Calu3 (cell line): Measurements from ENCODE around the gene SLC9A7. TPM values are rescaled to one million over a fixed set of nuclear protein-coding genes. Genes with fewer than 3 reads are reported as not detected.

Experiments
- BruUV-seq: library from RNA; stranded (reverse); fragments of 400-500 nt; replicated peaks from 2 replicates; lab custom pipeline; 2021; lab: Mats Ljungman, UMichigan
- CTCF ChIA-PET: fragments of 300-600 bp; sonication (Branson Sonifier 250); formaldehyde crosslinking; loops from one replicate; lab custom pipeline; 2022; ENCODE audit warnings: antibody characterized with exemption; lab: Charles Lee
- DNase-seq: peaks from one replicate; pipeline ENCODE4 v3.0.0; 2022
- H3K27ac Mint-ChIP-seq: one replicate; pipeline ENCODE4 v1.8.0; 2022; ENCODE audit warnings: mixed read lengths; ENCODE audit not compliant: unreplicated experiment
- H3K27me3 Mint-ChIP-seq: one replicate; pipeline ENCODE4 v1.8.0; 2022; ENCODE audit warnings: mixed read lengths; ENCODE audit not compliant: unreplicated experiment
- H3K36me3 Mint-ChIP-seq: one replicate; pipeline ENCODE4 v1.8.0; 2022; ENCODE audit warnings: mild to moderate bottlenecking, moderate library complexity, mixed read lengths; ENCODE audit not compliant: insufficient read depth, unreplicated experiment
- H3K4me1 Mint-ChIP-seq: one replicate; pipeline ENCODE4 v1.8.0; 2022; ENCODE audit warnings: mild to moderate bottlenecking, low read depth, mixed read lengths; ENCODE audit not compliant: unreplicated experiment
- H3K4me3 Mint-ChIP-seq: one replicate; pipeline ENCODE4 v1.8.0; 2022; ENCODE audit warnings: mild to moderate bottlenecking, low read depth, moderate library complexity, mixed read lengths; ENCODE audit not compliant: unreplicated experiment
- H3K9me3 Mint-ChIP-seq: one replicate; pipeline ENCODE4 v1.8.0; 2022; ENCODE audit warnings: low read depth, mixed read lengths; ENCODE audit not compliant: unreplicated experiment
- CTCF ChIP-seq: fragments of 200-600 bp; IDR thresholded peaks from one replicate; pipeline ENCODE4 v1.8.0; 2022; ENCODE audit warnings: antibody characterized with exemption; ENCODE audit not compliant: unreplicated experiment
- intact Hi-C: fragments of 100-400 bp; cut with micrococcal nuclease; formaldehyde crosslinking; loops from one replicate; pipeline ENCODE4 v1.10.0; 2022; ENCODE audit not compliant: unreplicated experiment
- total RNA-seq: library from RNA; stranded (reverse); gene quantifications from 2 replicates; pipeline ENCODE4 v1.2.3, GENCODE V29; 2022

The SLC9A7 gene
- total RNA-seq, 1 experiment from 2014 or later: 83.3 TPM

GRCh38 chrX:46582966-46583365 is 176.0 kb downstream of the SLC9A7 start:
- no peak for TF ChIP-seq CTCF
- BruUV-seq: no TSS peak
- Mint-ChIP-seq H3K36me3 (peaks cover 5% of the 10 kb centered on the region), H3K27ac (no peak overlapping the region), H3K9me3 (no peaks in the 10 kb centered on the region), H3K27me3 (no peaks in the 10 kb centered on the region), H3K4me1 (peaks cover 8% of the 10 kb centered on the region), H3K4me3 (no peak overlapping the region)
- DNase-seq: no peak
- intact Hi-C loops: no loop called here
- CTCF ChIA-PET: no interaction called here

GRCh38 chrX:46582325-46582724 is 176.6 kb downstream of the SLC9A7 start:
- no TSS peak for BruUV-seq
- Mint-ChIP-seq H3K36me3 (peaks cover 5% of the 10 kb centered on the region), H3K4me3 (no peak overlapping the region), H3K27me3 (no peaks in the 10 kb centered on the region), H3K27ac (no peak overlapping the region), H3K4me1 (peaks cover 6% of the 10 kb centered on the region), H3K9me3 (no peaks in the 10 kb centered on the region)
- CTCF ChIA-PET: interaction anchor here (1.2 kb wide), 1 partner anchor 16 kb away, joined by 3 read pairs; no protein-coding TSS in a partner anchor
- intact Hi-C loops: no loop called here
- DNase-seq: no peak
- no peak for TF ChIP-seq CTCF

GRCh38 chrX:46580613-46581012 is 178.3 kb downstream of the SLC9A7 start:
- no peaks in the 10 kb centered on the region for H3K27me3 Mint-ChIP-seq
- no TSS peak for BruUV-seq
- intact Hi-C loops: no loop called here
- H3K27ac Mint-ChIP-seq: no peak overlapping the region
- H3K9me3 Mint-ChIP-seq: no peaks in the 10 kb centered on the region
- CTCF ChIA-PET: no interaction called here
- H3K4me1 Mint-ChIP-seq: peaks cover 19% of the 10 kb centered on the region
- no peak for DNase-seq
- H3K4me3 Mint-ChIP-seq: no peak overlapping the region
- H3K36me3 Mint-ChIP-seq: peaks cover 15% of the 10 kb centered on the region
- TF ChIP-seq CTCF: no peak

GRCh38 chrX:46579250-46579649 is 179.7 kb downstream of the SLC9A7 start:
- intact Hi-C loops: no loop called here
- DNase-seq: no peak
- BruUV-seq: no TSS peak
- no peaks in the 10 kb centered on the region for H3K9me3 Mint-ChIP-seq
- peaks cover 24% of the 10 kb centered on the region for H3K36me3 Mint-ChIP-seq
- H3K27ac Mint-ChIP-seq: no peak overlapping the region
- TF ChIP-seq CTCF: no peak
- H3K4me3 Mint-ChIP-seq: no peak overlapping the region
- H3K27me3 Mint-ChIP-seq: no peaks in the 10 kb centered on the region
- CTCF ChIA-PET: interaction anchor here (0.5 kb wide), 1 partner anchor 803 kb away, joined by 3 read pairs; no protein-coding TSS in a partner anchor
- H3K4me1 Mint-ChIP-seq: peaks cover 16% of the 10 kb centered on the region
